PC-3 (cell line): ENCODE results near the gene OOSP3. TPM values are rescaled to one million over a fixed set of nuclear protein-coding genes. Genes with fewer than 3 reads are reported as not detected.

ENCODE experiments used
- ATAC-seq: fragments of 200-7000 bp; cut with Tn5 transposase; 2 replicates; pipeline ENCODE4 v1.9.1; 2020; ENCODE audit warnings: mild to moderate bottlenecking, moderate library complexity
- BruUV-seq: library from RNA; stranded (reverse); fragments of 400-500 nt; replicated peaks from 2 replicates; lab custom pipeline; 2021; lab: Mats Ljungman, UMichigan
- CTCF ChIA-PET: fragments of 300-600 bp; sonication (Branson Sonifier 250); formaldehyde crosslinking; loops from one replicate; lab custom pipeline; 2022; ENCODE audit warnings: antibody characterized with exemption; lab: Charles Lee
- POLR2A ChIA-PET: fragments of 300-600 bp; sonication (Branson Sonifier 250); formaldehyde crosslinking; loops from one replicate; lab custom pipeline; 2022; ENCODE audit warnings: antibody characterized with exemption; ENCODE audit not compliant: unreplicated experiment; lab: Charles Lee
- DNase-seq: peaks from one replicate; pipeline ENCODE4 v3.0.0-alpha.2; 2015
- H2AFZ ChIP-seq: fragments of 300-600 bp; sonication (generic); 2 replicates; pipeline ENCODE4 v1.6.0; 2016; ENCODE audit warnings: antibody characterized with exemption, low read length
- H3F3A ChIP-seq: fragments of 300-600 bp; sonication (generic); one replicate; pipeline ENCODE4 v1.6.0; 2017; ENCODE audit warnings: antibody characterized with exemption, low read length, control low read depth, mild to moderate bottlenecking; ENCODE audit not compliant: unreplicated experiment
- H3K27ac ChIP-seq: fragments of 300-600 bp; sonication (generic); 2 replicates; pipeline ENCODE4 v1.5.1; 2016; ENCODE audit warnings: mild to moderate bottlenecking, low read length
- H3K27me3 ChIP-seq: fragments of 300-600 bp; sonication (generic); 2 replicates; pipeline ENCODE4 v1.6.1; 2016; ENCODE audit warnings: low read length, mixed read lengths
- H3K36me3 ChIP-seq: fragments of 300-600 bp; sonication (generic); 2 replicates; pipeline ENCODE4 v1.6.1; 2016; ENCODE audit warnings: low read depth, mixed run types, low read length, mixed read lengths
- H3K4me1 ChIP-seq: fragments of 300-600 bp; sonication (generic); 2 replicates; pipeline ENCODE4 v1.5.1; 2016; ENCODE audit warnings: low read length; ENCODE audit not compliant: insufficient read depth
- H3K4me2 ChIP-seq: fragments of 300-600 bp; sonication (generic); 2 replicates; pipeline ENCODE4 v1.6.0; 2016; ENCODE audit warnings: low read length
- H3K4me3 ChIP-seq: fragments of 300-600 bp; sonication (generic); 2 replicates; pipeline ENCODE4 v1.5.1; 2016; ENCODE audit warnings: mild to moderate bottlenecking, low read length, mixed read lengths
- H3K79me2 ChIP-seq: fragments of 300-600 bp; sonication (generic); 2 replicates; pipeline ENCODE4 v1.6.1; 2017; ENCODE audit warnings: low read length, mixed read lengths
- H3K9ac ChIP-seq: fragments of 300-600 bp; sonication (generic); 2 replicates; pipeline ENCODE4 v1.6.0; 2016; ENCODE audit warnings: mild to moderate bottlenecking, low read length
- H3K9me2 ChIP-seq: fragments of 300-600 bp; sonication (generic); replicated peaks from 2 replicates; pipeline ENCODE4 v1.6.1; 2016; ENCODE audit warnings: mixed run types, low read length, mixed read lengths
- H3K9me3 ChIP-seq: fragments of 300-600 bp; sonication (generic); 2 replicates; pipeline ENCODE4 v1.6.1; 2016; ENCODE audit warnings: low read length, mixed read lengths
- H4K20me1 ChIP-seq: fragments of 300-600 bp; sonication (generic); 2 replicates; pipeline ENCODE4 v1.6.1; 2016; ENCODE audit warnings: low read length, mixed read lengths
- EZH2 ChIP-seq: fragments of 300-600 bp; sonication (generic); IDR thresholded peaks from one replicate; pipeline ENCODE4 v1.6.1; 2017; ENCODE audit warnings: antibody characterized with exemption, mild to moderate bottlenecking, low read length; ENCODE audit not compliant: unreplicated experiment
- EZH2phosphoT487 ChIP-seq: fragments of 300-600 bp; sonication (generic); IDR thresholded peaks from 2 replicates; pipeline ENCODE4 v1.6.1; 2018; ENCODE audit warnings: mild to moderate bottlenecking, antibody characterized with exemption, low read length, borderline replicate concordance
- intact Hi-C: fragments of 100-400 bp; cut with micrococcal nuclease; formaldehyde crosslinking; loops from 2 replicates; pipeline ENCODE4 v1.9.0; 2023
- total RNA-seq: library from RNA; depleted of rRNA; stranded (reverse); fragments of >200 nt; gene quantifications from 2 replicates; pipeline ENCODE4 v1.2.3, GENCODE V29; 2014
- TF ChIP-seq, protein P1 (sequence below): fragments of 300-600 bp; sonication (generic); conservative IDR thresholded peaks from 2 replicates; pipeline ENCODE4 v1.5.1; 2017; ENCODE audit warnings: antibody characterized with exemption, low read depth, mild to moderate bottlenecking, low read length

The OOSP3 gene
- total RNA-seq, 1 experiment from 2014 or later: not detected

DNA sequence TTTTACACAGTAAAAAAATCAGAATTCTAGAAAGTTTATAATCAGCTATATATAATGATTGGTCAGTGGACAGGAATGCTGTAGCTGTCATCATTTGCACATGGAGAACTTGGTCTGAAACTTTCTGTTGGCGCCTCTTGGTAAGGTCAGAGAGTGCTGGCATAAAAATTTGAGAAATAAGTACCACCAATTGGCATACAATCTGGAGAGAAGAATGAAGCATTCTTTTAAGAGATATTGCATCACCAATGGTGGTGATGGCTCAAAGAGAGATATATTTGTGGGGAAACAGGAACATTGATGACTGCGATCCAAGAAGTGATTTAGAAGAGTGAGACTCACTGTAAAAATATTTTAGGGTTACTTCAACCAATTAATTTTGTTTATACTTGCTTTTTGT is 39.9 kb downstream of the OOSP3 start:
- BruUV-seq: no TSS peak
- Histone ChIP-seq H4K20me1 (no peaks in the 10 kb centered on the region), H3K4me1 (peaks cover 9% of the 10 kb centered on the region), H3F3A (no peaks in the 10 kb centered on the region), H3K9me2 (no peaks in the 10 kb centered on the region), H3K27me3 (no peaks in the 10 kb centered on the region), H3K9ac (no peak overlapping the region), H3K4me2 (no peak overlapping the region), H3K4me3 (no peak overlapping the region), H3K9me3 (peaks cover 17% of the 10 kb centered on the region), H3K27ac (peak overlapping the region; percentile 11), H2AFZ (no peak overlapping the region), H3K36me3 (no peaks in the 10 kb centered on the region), H3K79me2 (no peaks in the 10 kb centered on the region)
- intact Hi-C loops: no loop called here
- ATAC-seq (no peak), DNase-seq (peak; percentile 31)
- TF ChIP-seq, protein P1, sequence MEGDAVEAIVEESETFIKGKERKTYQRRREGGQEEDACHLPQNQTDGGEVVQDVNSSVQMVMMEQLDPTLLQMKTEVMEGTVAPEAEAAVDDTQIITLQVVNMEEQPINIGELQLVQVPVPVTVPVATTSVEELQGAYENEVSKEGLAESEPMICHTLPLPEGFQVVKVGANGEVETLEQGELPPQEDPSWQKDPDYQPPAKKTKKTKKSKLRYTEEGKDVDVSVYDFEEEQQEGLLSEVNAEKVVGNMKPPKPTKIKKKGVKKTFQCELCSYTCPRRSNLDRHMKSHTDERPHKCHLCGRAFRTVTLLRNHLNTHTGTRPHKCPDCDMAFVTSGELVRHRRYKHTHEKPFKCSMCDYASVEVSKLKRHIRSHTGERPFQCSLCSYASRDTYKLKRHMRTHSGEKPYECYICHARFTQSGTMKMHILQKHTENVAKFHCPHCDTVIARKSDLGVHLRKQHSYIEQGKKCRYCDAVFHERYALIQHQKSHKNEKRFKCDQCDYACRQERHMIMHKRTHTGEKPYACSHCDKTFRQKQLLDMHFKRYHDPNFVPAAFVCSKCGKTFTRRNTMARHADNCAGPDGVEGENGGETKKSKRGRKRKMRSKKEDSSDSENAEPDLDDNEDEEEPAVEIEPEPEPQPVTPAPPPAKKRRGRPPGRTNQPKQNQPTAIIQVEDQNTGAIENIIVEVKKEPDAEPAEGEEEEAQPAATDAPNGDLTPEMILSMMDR: no peak
- TF ChIP-seq EZH2phosphoT487 (no peak), EZH2 (no peak)
- ChIA-PET POLR2A (interaction anchor here (0.6 kb wide), 1 partner anchor 381 kb away, joined by 5 read pairs; no protein-coding TSS in a partner anchor), CTCF (interaction anchor here (0.5 to 1.8 kb wide), 3 partner anchors 30 to 116 kb away, joined by 3 to 11 read pairs (median 3); no protein-coding TSS in a partner anchor)

DNA sequence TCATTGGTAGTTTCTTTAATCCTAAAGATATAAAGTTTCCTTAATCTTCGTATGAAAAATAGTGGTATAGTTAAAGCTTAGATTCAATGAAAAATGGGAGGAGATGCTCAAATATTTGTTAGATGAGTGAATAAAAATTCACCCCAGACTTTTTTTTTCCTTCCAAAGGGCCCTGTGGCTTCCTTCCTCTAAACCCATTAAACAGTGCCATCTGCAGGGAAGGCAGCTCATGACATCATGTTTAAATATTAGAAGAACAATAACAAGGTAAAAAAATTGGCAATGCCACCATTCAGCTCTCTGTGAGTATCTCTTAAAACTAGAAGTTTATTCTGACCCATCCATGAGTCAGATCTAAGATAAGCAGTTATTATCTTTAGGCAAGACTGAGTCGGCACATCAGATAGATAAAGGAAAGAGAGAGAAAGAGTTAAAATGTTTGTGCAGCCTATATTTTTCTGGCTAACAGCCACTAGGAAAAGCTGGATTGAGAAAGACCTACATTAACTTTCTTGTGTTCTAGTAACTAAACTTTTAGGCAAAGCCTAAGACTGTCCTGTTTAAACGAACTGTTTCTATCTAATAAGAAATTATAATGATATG is 40.5 kb downstream of the OOSP3 start:
- H3F3A ChIP-seq: no peaks in the 10 kb centered on the region
- no peak overlapping the region for H3K9ac ChIP-seq
- no peaks in the 10 kb centered on the region for H4K20me1 ChIP-seq
- H3K4me3 ChIP-seq: no peak overlapping the region
- peak; percentile 46; the same call in 1 of the 2 replicates for ATAC-seq
- no peak for TF ChIP-seq EZH2phosphoT487
- TF ChIP-seq EZH2: no peak
- TF ChIP-seq, protein P1: peak; percentile 92
- H3K27me3 ChIP-seq: no peaks in the 10 kb centered on the region
- no peaks in the 10 kb centered on the region for H3K79me2 ChIP-seq
- H3K27ac ChIP-seq: peak overlapping the region; percentile 11
- H3K4me2 ChIP-seq: no peak overlapping the region
- peak; percentile 91 for DNase-seq
- POLR2A ChIA-PET: interaction anchor here (0.6 kb wide), 1 partner anchor 382 kb away, joined by 5 read pairs; no protein-coding TSS in a partner anchor
- H3K36me3 ChIP-seq: no peaks in the 10 kb centered on the region
- no peaks in the 10 kb centered on the region for H3K9me2 ChIP-seq
- H3K9me3 ChIP-seq: peaks cover 23% of the 10 kb centered on the region
- H3K4me1 ChIP-seq: peaks cover 9% of the 10 kb centered on the region
- no TSS peak for BruUV-seq
- CTCF ChIA-PET: interaction anchor here (0.6 to 1.8 kb wide), 4 partner anchors 13 to 117 kb away, joined by 3 to 11 read pairs (median 4); no protein-coding TSS in a partner anchor
- H2AFZ ChIP-seq: no peak overlapping the region
- intact Hi-C loops: loop anchor here (1.0 kb wide), 2 partner anchors 96 to 165 kb away; no protein-coding TSS in a partner anchor

DNA sequence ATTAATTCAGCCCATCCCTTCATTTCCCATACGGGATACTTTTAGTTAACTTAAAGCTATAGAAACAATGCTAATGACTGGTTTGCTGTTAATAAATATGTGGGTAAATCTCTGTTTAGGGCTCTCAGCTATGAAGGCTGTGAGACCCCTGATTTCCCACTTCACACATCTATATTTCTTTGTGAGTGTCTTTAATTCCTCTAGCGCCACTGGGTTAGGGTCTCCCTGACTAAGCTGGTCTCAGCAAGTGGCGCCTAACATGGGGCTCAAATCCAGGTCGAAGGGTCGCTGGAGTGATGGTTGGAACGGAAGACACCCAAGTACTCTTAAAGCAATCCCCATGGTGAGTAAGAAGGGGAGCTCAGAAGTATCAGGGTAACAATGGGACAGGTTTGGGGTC is 45.2 kb downstream of the OOSP3 start:
- H3K4me2 ChIP-seq: no peak overlapping the region
- H3K4me1 ChIP-seq: peaks cover under 1% of the 10 kb centered on the region; the same call in 1 of the 2 replicates
- DNase-seq (no peak), ATAC-seq (no peak)
- intact Hi-C loops: no loop called here
- H3K79me2 ChIP-seq: no peaks in the 10 kb centered on the region
- H3K9me2 ChIP-seq: no peaks in the 10 kb centered on the region
- H3K27ac ChIP-seq: no peak overlapping the region
- no peak overlapping the region for H3K4me3 ChIP-seq
- TF ChIP-seq EZH2phosphoT487 (no peak), EZH2 (no peak)
- TF ChIP-seq, protein P1: no peak
- no peaks in the 10 kb centered on the region for H3K27me3 ChIP-seq
- no peaks in the 10 kb centered on the region for H3K36me3 ChIP-seq
- H3K9ac ChIP-seq: no peak overlapping the region
- peaks cover 26% of the 10 kb centered on the region for H3K9me3 ChIP-seq
- no peak overlapping the region for H2AFZ ChIP-seq
- no peaks in the 10 kb centered on the region for H4K20me1 ChIP-seq
- ChIA-PET CTCF (no interaction called here), POLR2A (no interaction called here)
- H3F3A ChIP-seq: no peaks in the 10 kb centered on the region
- no TSS peak for BruUV-seq
